Testis (tissue), 3 donors: Measurements from ENCODE around the gene TEKTIP1. TPM values are rescaled to one million over a fixed set of nuclear protein-coding genes. Genes with fewer than 3 reads are reported as not detected.

Experiments used
- DNase-seq: peaks from one replicate; pipeline ENCODE4 v3.0.0-alpha.2; 2019
- H3K27ac ChIP-seq, 2 donors: fragments of 200-600 bp; sonication (generic); one replicate each; pipeline ENCODE4 v1.5.1; 2019
- H3K27me3 ChIP-seq: fragments of 200-600 bp; sonication (generic); one replicate; pipeline ENCODE4 v1.5.1; 2019
- H3K36me3 ChIP-seq: fragments of 200-600 bp; sonication (generic); one replicate; pipeline ENCODE4 v1.5.1; 2017; ENCODE audit warnings: low read depth; ENCODE audit errors: missing control alignments
- H3K4me1 ChIP-seq: fragments of 200-600 bp; sonication (generic); one replicate; pipeline ENCODE4 v1.5.1; 2019
- H3K4me3 ChIP-seq, 2 donors: fragments of 200-600 bp; sonication (generic); one replicate each; pipeline ENCODE4 v1.5.1; 2017 to 2019
- H3K9me3 ChIP-seq: fragments of 200-600 bp; sonication (generic); one replicate; pipeline ENCODE4 v1.5.1; 2017
- POLR2A ChIP-seq: fragments of 450-650 bp; IDR thresholded peaks from one replicate; pipeline ENCODE4 v1.6.1; 2017; ENCODE audit warnings: antibody characterized with exemption, mild to moderate bottlenecking, moderate library complexity
- WGBS, 2 donors: methylation state at CpG; one replicate each; pipeline ENCODE4 v1.1.5; 2018; 5-methylcytosine and 5-hydroxymethylcytosine counted together
- intact Hi-C: fragments of 100-400 bp; cut with DNase I; formaldehyde crosslinking; loops from one replicate; pipeline ENCODE4 v1.15.1; 2023; ENCODE audit warnings: low total_unique reads
- polyA plus RNA-seq: library from polyadenylated mRNA; stranded (reverse); fragments of 350-450 nt; fragmentation: Illumina TruSeq; extraction: RNeasy Lipid Tissue Mini Kit (QIAGEN cat#74804); gene quantifications from one replicate; pipeline ENCODE4 v1.2.3, GENCODE V29; 2014; ENCODE audit warnings: low read depth, low replicate concordance; ENCODE audit not compliant: insufficient read depth
- total RNA-seq, 2 donors: library from RNA; depleted of rRNA; stranded (reverse); fragments of >200 nt; gene quantifications; one replicate each; pipeline ENCODE4 v1.2.3, GENCODE V29; 2016
- TF ChIP-seq, protein P1 (sequence below), 3 experiments: fragments of 450-650 bp in 2 of 3; fragments of 200-600 bp in 1 of 3; sonication (generic) in 1 of 3; IDR thresholded peaks; one replicate each; pipeline ENCODE4 v1.5.1; 2016 to 2019; ENCODE audit warnings: antibody characterized with exemption in 3 of 3, mild to moderate bottlenecking in 2 of 3, moderate library complexity in 1 of 3

The TEKTIP1 gene
- total and polyA plus RNA-seq, 3 donors from 2014 or later: 35.8 to 68.2 (median 55.9) TPM

- Histone ChIP-seq H3K4me3 (no peak overlapping the region), H3K36me3 (no peaks in the 10 kb centered on the region), H3K4me1 (peaks cover 23% of the 10 kb centered on the region)
Observed at GRCh38 chr19:3519126-3519525, 19.8 kb upstream of the TEKTIP1 start.

DNA sequence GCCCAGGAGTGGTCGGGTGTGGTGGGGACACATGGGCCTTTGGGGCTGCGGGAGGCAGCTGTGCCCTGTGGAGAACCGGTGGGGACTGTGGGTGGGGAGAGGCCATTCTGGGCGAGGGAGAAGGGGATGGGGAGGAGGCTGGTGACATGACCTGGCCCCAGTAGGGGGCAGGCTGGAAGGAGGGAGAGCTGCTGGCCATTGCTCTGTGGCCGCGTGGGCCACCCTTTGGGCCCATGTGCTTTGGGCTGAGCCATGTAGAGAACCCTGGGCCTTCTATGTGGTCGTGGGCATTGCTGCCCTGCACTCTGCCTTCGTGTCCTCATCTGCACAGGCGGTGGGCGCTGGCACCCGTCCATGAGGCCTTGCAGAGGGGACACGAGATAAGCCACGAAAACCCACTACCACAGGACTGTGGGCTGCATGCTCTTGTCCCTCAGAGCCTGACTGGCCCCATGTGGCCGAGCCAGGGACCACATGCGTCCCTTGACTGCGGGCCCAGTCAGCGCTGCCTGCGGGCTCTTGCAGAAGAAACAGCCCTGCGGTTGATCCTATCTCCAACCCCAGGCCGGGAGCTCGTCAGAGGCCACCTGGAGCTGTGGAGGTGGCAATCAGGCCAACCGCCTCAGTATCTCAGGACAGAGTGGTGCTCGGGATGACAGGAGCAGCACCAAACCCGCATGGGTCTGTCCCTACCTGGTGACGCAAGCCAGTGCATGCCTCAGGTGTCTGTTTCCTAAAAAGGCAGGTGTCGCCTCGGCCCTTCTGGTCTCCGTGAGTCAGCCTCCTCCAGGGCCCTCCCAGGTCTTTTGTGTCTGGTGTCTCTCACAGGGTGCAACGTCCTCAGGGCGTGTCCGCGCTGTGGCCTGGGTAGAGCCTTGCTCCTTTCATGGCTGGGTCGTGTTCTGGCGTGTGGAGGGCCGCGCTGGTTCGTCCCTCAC, 18.5 kb upstream of the TEKTIP1 start:
- DNase-seq: no peak
- TF ChIP-seq, protein P1, sequence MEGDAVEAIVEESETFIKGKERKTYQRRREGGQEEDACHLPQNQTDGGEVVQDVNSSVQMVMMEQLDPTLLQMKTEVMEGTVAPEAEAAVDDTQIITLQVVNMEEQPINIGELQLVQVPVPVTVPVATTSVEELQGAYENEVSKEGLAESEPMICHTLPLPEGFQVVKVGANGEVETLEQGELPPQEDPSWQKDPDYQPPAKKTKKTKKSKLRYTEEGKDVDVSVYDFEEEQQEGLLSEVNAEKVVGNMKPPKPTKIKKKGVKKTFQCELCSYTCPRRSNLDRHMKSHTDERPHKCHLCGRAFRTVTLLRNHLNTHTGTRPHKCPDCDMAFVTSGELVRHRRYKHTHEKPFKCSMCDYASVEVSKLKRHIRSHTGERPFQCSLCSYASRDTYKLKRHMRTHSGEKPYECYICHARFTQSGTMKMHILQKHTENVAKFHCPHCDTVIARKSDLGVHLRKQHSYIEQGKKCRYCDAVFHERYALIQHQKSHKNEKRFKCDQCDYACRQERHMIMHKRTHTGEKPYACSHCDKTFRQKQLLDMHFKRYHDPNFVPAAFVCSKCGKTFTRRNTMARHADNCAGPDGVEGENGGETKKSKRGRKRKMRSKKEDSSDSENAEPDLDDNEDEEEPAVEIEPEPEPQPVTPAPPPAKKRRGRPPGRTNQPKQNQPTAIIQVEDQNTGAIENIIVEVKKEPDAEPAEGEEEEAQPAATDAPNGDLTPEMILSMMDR (IDR thresholded peaks at IDR 0.05): no peak
- TF ChIP-seq POLR2A: no peak
- H3K36me3 ChIP-seq: no peaks in the 10 kb centered on the region
- intact Hi-C loops: no loop called here
- no peak overlapping the region for H3K27ac ChIP-seq
- H3K27me3 ChIP-seq: no peaks in the 10 kb centered on the region
- WGBS, 2 donors: 88 to 90% methylated on average over 10 to 32 of the region's 37 CpGs
- peaks cover 13% of the 10 kb centered on the region for H3K4me1 ChIP-seq
- H3K4me3 ChIP-seq: no peak overlapping the region
- H3K9me3 ChIP-seq: no peaks in the 10 kb centered on the region

More at GRCh38 chr19:3519126-3519525, 19.8 kb upstream of the TEKTIP1 start:
- no peak for DNase-seq
- TF ChIP-seq, protein P1 (IDR thresholded peaks at IDR 0.05): no peak
- intact Hi-C loops: no loop called here
- H3K27me3 ChIP-seq: no peaks in the 10 kb centered on the region
- H3K27ac ChIP-seq: no peak overlapping the region
- H3K9me3 ChIP-seq: no peaks in the 10 kb centered on the region
- 88% methylated on average over 10 to 16 of the region's 18 CpGs for WGBS, 2 donors

DNA sequence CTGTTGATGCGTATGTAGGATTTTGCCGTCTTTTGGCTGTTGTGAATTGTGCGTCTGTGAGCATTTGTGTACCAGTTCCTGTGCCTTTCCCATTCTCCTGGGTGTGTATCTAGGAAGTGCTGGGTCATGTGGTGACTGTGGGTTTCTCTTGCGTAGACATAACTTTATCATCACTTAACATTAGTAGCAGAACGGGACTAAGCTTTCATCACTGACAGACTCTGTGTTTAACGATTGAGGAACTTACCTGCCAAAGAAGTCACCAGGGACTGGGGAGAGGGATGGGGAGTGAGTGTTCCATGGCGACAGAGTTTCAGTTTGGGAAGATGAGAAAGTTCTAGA, 17.9 kb upstream of the TEKTIP1 start:
- no peaks in the 10 kb centered on the region for H3K9me3 ChIP-seq
- WGBS, 2 donors: 77 to 88% methylated on average over 5 to 7 of the region's 7 CpGs
- no peaks in the 10 kb centered on the region for H3K36me3 ChIP-seq
- intact Hi-C loops: no loop called here
- no peak overlapping the region for H3K27ac ChIP-seq
- DNase-seq: no peak
- no peaks in the 10 kb centered on the region for H3K27me3 ChIP-seq
- H3K4me3 ChIP-seq: no peak overlapping the region
- H3K4me1 ChIP-seq: peaks cover 7% of the 10 kb centered on the region
- TF ChIP-seq, protein P1 (IDR thresholded peaks at IDR 0.05): no peak
- no peak for TF ChIP-seq POLR2A

- no peak for TF ChIP-seq POLR2A
- TF ChIP-seq, protein P1 (IDR thresholded peaks at IDR 0.05): no peak
- no peaks in the 10 kb centered on the region for H3K36me3 ChIP-seq
- no peak for DNase-seq
- no peaks in the 10 kb centered on the region for H3K4me1 ChIP-seq
- 93 to 94% methylated on average over 28 to 36 of the region's 40 CpGs for WGBS, 2 donors
- intact Hi-C loops: no loop called here
- no peaks in the 10 kb centered on the region for H3K9me3 ChIP-seq
- H3K4me3 ChIP-seq: no peak overlapping the region
- H3K27me3 ChIP-seq: no peaks in the 10 kb centered on the region
- H3K27ac ChIP-seq: no peak overlapping the region
Observed at GRCh38 chr19:3522421-3523360, 16.3 kb upstream of the TEKTIP1 start.
